Kidney (tissue), 14 donors: Measurements from ENCODE around the gene MAP3K7CL. TPM values are rescaled to one million over a fixed set of nuclear protein-coding genes. Genes with fewer than 3 reads are reported as not detected.

ENCODE experiments used
- DNase-seq, 5 donors: peaks; one replicate each; pipeline ENCODE4 v3.0.0-alpha.2; 2013 to 2020
- FAIRE-seq: peaks from 2 replicates; lab custom pipeline; 2012; peaks lifted over from hg19 to GRCh38; lab: Jason Lieb, UNC
- H3K27ac ChIP-seq, 2 donors: one replicate each; pipeline ENCODE4 v1.7.0; 2013; ENCODE audit warnings: low read depth in 2 of 2, low read length in 2 of 2, inconsistent platforms in 1 of 2
- H3K27me3 ChIP-seq: one replicate; pipeline ENCODE4 v1.7.1; 2013; ENCODE audit warnings: low read length, inconsistent platforms; ENCODE audit not compliant: control insufficient read depth, insufficient read depth
- H3K36me3 ChIP-seq, 3 donors: one replicate each; pipeline versions ENCODE4 v1.7.0 to v1.7.1; 2013; ENCODE audit warnings: low read length in 3 of 3, control low read depth in 1 of 3, inconsistent platforms in 1 of 3; ENCODE audit not compliant: insufficient read depth in 3 of 3, control insufficient read depth in 2 of 3
- H3K4me1 ChIP-seq, 3 donors: one replicate each; pipeline versions ENCODE4 v1.7.0 to v1.7.1; 2013; ENCODE audit warnings: low read length in 3 of 3, inconsistent platforms in 1 of 3, low read depth in 1 of 3; ENCODE audit not compliant: control insufficient read depth in 2 of 3, insufficient read depth in 2 of 3
- H3K4me3 ChIP-seq, 3 donors: one replicate each; pipeline versions ENCODE4 v1.7.0 to v1.8.1; 2013; ENCODE audit warnings: low read length in 3 of 3, control low read depth in 1 of 3, inconsistent platforms in 1 of 3
- H3K9ac ChIP-seq, 3 donors: one replicate each; pipeline versions ENCODE4 v1.7.0 to v1.7.1; 2013; ENCODE audit warnings: low read length in 3 of 3, control low read depth in 1 of 3, inconsistent platforms in 1 of 3
- H3K9me3 ChIP-seq, 3 donors: one replicate each; pipeline versions ENCODE4 v1.7.0 to v1.7.1; 2013; ENCODE audit warnings: low read length in 3 of 3, control low read depth in 1 of 3, inconsistent platforms in 1 of 3; ENCODE audit not compliant: control insufficient read depth in 2 of 3, insufficient read depth in 1 of 3
- CTCF ChIP-seq: IDR thresholded peaks from 3 replicates; pipeline ENCODE4 v1.5.1; 2012; ENCODE audit warnings: mild to moderate bottlenecking, moderate library complexity, borderline replicate concordance; ENCODE audit not compliant: insufficient read depth; ENCODE audit errors: extremely low read depth
- intact Hi-C: fragments of 100-400 bp; cut with DNase I; formaldehyde crosslinking; loops from one replicate; pipeline ENCODE4 v1.11.1; 2022
- polyA plus RNA-seq: library from polyadenylated mRNA; stranded (reverse); fragments of 350-450 nt; fragmentation: Illumina TruSeq; extraction: RNeasy Lipid Tissue Mini Kit (QIAGEN cat#74804); gene quantifications from one replicate; pipeline ENCODE4 v1.2.3, GENCODE V29; 2014; ENCODE audit warnings: low read depth, low replicate concordance; ENCODE audit not compliant: insufficient read depth
- total RNA-seq: library from RNA; stranded (reverse); fragmentation: NEBNext Ultra II Directional; extraction: Animal tissue kit (Norgen Biotek cat#: 25700); gene quantifications from one replicate; pipeline ENCODE4 v1.2.1, GENCODE V29; 2021
- donor health status: control.
- donor health status: control.
- donor health status: control.
- donor health status: control.
- donor health status: control.
- donor health status: DM: yes; HTN: yes; CAD: no.
- donor health status: Normal renal cell carcinoma (clear cell type).

Gene MAP3K7CL
- total and polyA plus RNA-seq, 2 donors from 2014 or later = 5.4 to 12.7 TPM

GRCh38 chr21:29212446-29212845 is 82.0 kb downstream of the MAP3K7CL start:
- H3K4me3 ChIP-seq = no peak overlapping the region
- no peak for FAIRE-seq
- DNase-seq = no peak
- peaks cover 0 to 3% (median 0%) of the 10 kb centered on the region in 3 donors for H3K9me3 ChIP-seq
- H3K4me1 ChIP-seq = no peaks in the 10 kb centered on the region
- no peak for TF ChIP-seq CTCF
- intact Hi-C loops = no loop called here
- H3K27me3 ChIP-seq = no peaks in the 10 kb centered on the region
- no peaks in the 10 kb centered on the region for H3K36me3 ChIP-seq
- no peak overlapping the region for H3K9ac ChIP-seq
- H3K27ac ChIP-seq = no peak overlapping the region

- DNase-seq (no peak), FAIRE-seq (no peak)
- Histone ChIP-seq H3K27me3 (no peaks in the 10 kb centered on the region), H3K9me3 (peaks cover 0 to 3% (median 0%) of the 10 kb centered on the region in 3 donors), H3K36me3 (no peaks in the 10 kb centered on the region), H3K27ac (no peak overlapping the region), H3K9ac (no peak overlapping the region), H3K4me3 (peak overlapping the region in 1 of 3 donors; percentile 9), H3K4me1 (no peaks in the 10 kb centered on the region)
- intact Hi-C loops = no loop called here
- no peak for TF ChIP-seq CTCF
These were observed 83.3 kb downstream of the MAP3K7CL start for GRCh38 chr21:29213513-29214385.

GRCh38 chr21:29215709-29216108 is 85.3 kb downstream of the MAP3K7CL start:
- DNase-seq = no peak
- no peaks in the 10 kb centered on the region for H3K36me3 ChIP-seq
- no peak for FAIRE-seq
- no peaks in the 10 kb centered on the region for H3K4me1 ChIP-seq
- no peak overlapping the region for H3K9ac ChIP-seq
- H3K27me3 ChIP-seq = no peaks in the 10 kb centered on the region
- H3K9me3 ChIP-seq = peaks cover 0 to 3% (median 0%) of the 10 kb centered on the region in 3 donors
- TF ChIP-seq CTCF = no peak
- no peak overlapping the region for H3K4me3 ChIP-seq
- intact Hi-C loops = no loop called here
- H3K27ac ChIP-seq = no peak overlapping the region
